Esophagus muscularis mucosa (tissue), 4 donors: ENCODE results near the gene SLC5A6. TPM values are rescaled to one million over a fixed set of nuclear protein-coding genes. Genes with fewer than 3 reads are reported as not detected.

Experiments
- DNase-seq: peaks from one replicate; pipeline ENCODE4 v3.0.0-alpha.2; 2017; ENCODE audit errors: extremely low spot score
- H3K27ac ChIP-seq, 4 donors: fragments of 200-600 bp; sonication (generic); replicated peaks in 1 of 4; 1 replicate in 3 of 4; 2 replicates in 1 of 4; pipeline ENCODE4 v1.5.1; 2016 to 2019; ENCODE audit warnings: mild to moderate bottlenecking in 1 of 4
- H3K27me3 ChIP-seq, 4 donors: fragments of 200-600 bp; sonication (generic); one replicate each; pipeline versions ENCODE4 v1.5.1 to v1.6.0; 2016 to 2019
- H3K36me3 ChIP-seq, 4 donors: fragments of 200-600 bp; sonication (generic); one replicate each; pipeline ENCODE4 v1.5.1; 2016 to 2019
- H3K4me1 ChIP-seq, 4 donors: fragments of 200-600 bp; sonication (generic); one replicate each; pipeline ENCODE4 v1.5.1; 2016 to 2019
- H3K4me3 ChIP-seq, 4 donors: fragments of 200-600 bp; sonication (generic); 1 replicate in 2 of 4; 2 replicates in 2 of 4; pipeline ENCODE4 v1.5.1; 2016 to 2019; ENCODE audit warnings: mild to moderate bottlenecking in 4 of 4, moderate library complexity in 1 of 4
- H3K9me3 ChIP-seq, 4 donors: fragments of 200-600 bp; sonication (generic); 1 replicate in 3 of 4; 2 replicates in 1 of 4; pipeline ENCODE4 v1.5.1; 2016 to 2019
- CTCF ChIP-seq, 3 experiments: fragments of 200-600 bp in 2 of 3; fragments of 450-650 bp in 1 of 3; sonication (generic) in 2 of 3; IDR thresholded peaks; one replicate each; pipeline ENCODE4 v1.5.1; 2017 to 2019; ENCODE audit warnings: antibody characterized with exemption in 3 of 3, mild to moderate bottlenecking in 2 of 3, moderate library complexity in 1 of 3
- EP300 ChIP-seq: sonication (generic); formaldehyde crosslinking; IDR thresholded peaks from one replicate; pipeline ENCODE4 v1.6.1; 2017; ENCODE audit warnings: antibody characterized with exemption
- POLR2A ChIP-seq: fragments of 450-650 bp; IDR thresholded peaks from one replicate; pipeline ENCODE4 v1.6.1; 2017; ENCODE audit warnings: antibody characterized with exemption, moderate library complexity, mild to moderate bottlenecking, low read depth
- POLR2AphosphoS5 ChIP-seq, 2 donors: sonication (generic); formaldehyde crosslinking; IDR thresholded peaks; one replicate each; pipeline ENCODE4 v1.6.1; 2017; ENCODE audit warnings: antibody characterized with exemption in 2 of 2
- WGBS: methylation state at CpG from one replicate; pipeline ENCODE4 v1.1.5; 2018; 5-methylcytosine and 5-hydroxymethylcytosine counted together
- intact Hi-C: fragments of 100-400 bp; cut with DNase I; formaldehyde crosslinking; loops from one replicate; pipeline ENCODE4 v1.15.1; 2023
- total RNA-seq, 4 donors: library from RNA; depleted of rRNA; stranded (reverse); fragments of >200 nt; gene quantifications; one replicate each; pipeline versions ENCODE4 v1.1.0 to v1.2.1, GENCODE V29; 2016

The SLC5A6 gene
- total RNA-seq, 4 donors from 2014 or later = 7.5 to 21.5 (median 13.6) TPM

- no peak for TF ChIP-seq EP300
- no peak for TF ChIP-seq POLR2AphosphoS5 (IDR thresholded peaks at IDR 0.05)
- no peak for TF ChIP-seq POLR2A
- TF ChIP-seq CTCF (IDR thresholded peaks at IDR 0.05) = no peak
- DNase-seq = no peak
- H3K27me3 ChIP-seq = peaks cover 0 to 3% (median 0%) of the 10 kb centered on the region in 4 donors
- H3K4me3 ChIP-seq = no peak overlapping the region
- no peaks in the 10 kb centered on the region for H3K9me3 ChIP-seq
- no peaks in the 10 kb centered on the region for H3K36me3 ChIP-seq
- 86% methylated on average over 9 of the region's 9 CpGs for WGBS
- no peak overlapping the region for H3K27ac ChIP-seq
- intact Hi-C loops = no loop called here
- H3K4me1 ChIP-seq = no peaks in the 10 kb centered on the region
These were observed 51.9 kb downstream of the SLC5A6 start for GRCh38 chr2:27160191-27160590.

- no peak for TF ChIP-seq EP300
- no peak for TF ChIP-seq POLR2AphosphoS5 (IDR thresholded peaks at IDR 0.05)
- no peak for TF ChIP-seq CTCF (IDR thresholded peaks at IDR 0.05)
- TF ChIP-seq POLR2A = no peak
- WGBS = 72% methylated on average over 6 of the region's 6 CpGs
- Histone ChIP-seq H3K36me3 (no peaks in the 10 kb centered on the region), H3K4me3 (no peak overlapping the region), H3K27ac (no peak overlapping the region), H3K27me3 (peaks cover 0 to 3% (median 0%) of the 10 kb centered on the region in 4 donors), H3K4me1 (no peaks in the 10 kb centered on the region), H3K9me3 (no peaks in the 10 kb centered on the region)
- intact Hi-C loops = no loop called here
- DNase-seq = no peak
These were observed 52.8 kb downstream of the SLC5A6 start for GRCh38 chr2:27159271-27159670.

- Histone ChIP-seq H3K4me3 (no peak overlapping the region), H3K4me1 (no peaks in the 10 kb centered on the region), H3K27me3 (peaks cover 0 to 3% (median 0%) of the 10 kb centered on the region in 4 donors), H3K36me3 (no peaks in the 10 kb centered on the region), H3K9me3 (no peaks in the 10 kb centered on the region), H3K27ac (no peak overlapping the region)
- intact Hi-C loops = no loop called here
- 74% methylated on average over 6 of the region's 6 CpGs for WGBS
- DNase-seq = no peak
- TF ChIP-seq EP300 = no peak
- TF ChIP-seq CTCF (IDR thresholded peaks at IDR 0.05) = no peak
- TF ChIP-seq POLR2A = no peak
- no peak for TF ChIP-seq POLR2AphosphoS5 (IDR thresholded peaks at IDR 0.05)
These were observed 53.6 kb downstream of the SLC5A6 start for GRCh38 chr2:27158468-27158867.

- Histone ChIP-seq H3K36me3 (no peaks in the 10 kb centered on the region), H3K4me3 (no peak overlapping the region), H3K9me3 (no peaks in the 10 kb centered on the region), H3K27ac (no peak overlapping the region), H3K27me3 (peaks cover 0 to 3% (median 0%) of the 10 kb centered on the region in 4 donors), H3K4me1 (no peaks in the 10 kb centered on the region)
- intact Hi-C loops = no loop called here
- DNase-seq = no peak
- TF ChIP-seq POLR2AphosphoS5 (IDR thresholded peaks at IDR 0.05) (no peak), EP300 (no peak), CTCF (IDR thresholded peaks at IDR 0.05) (no peak), POLR2A (no peak)
- WGBS = 85% methylated on average over 9 of the region's 9 CpGs
These were observed 57.0 kb downstream of the SLC5A6 start for GRCh38 chr2:27155069-27155520.

GRCh38 chr2:27154488-27154887 lies 57.6 kb downstream of the SLC5A6 start:
- intact Hi-C loops = no loop called here
- no peaks in the 10 kb centered on the region for H3K9me3 ChIP-seq
- WGBS = 67% methylated on average over 6 of the region's 6 CpGs
- TF ChIP-seq CTCF (IDR thresholded peaks at IDR 0.05) = no peak
- no peak for TF ChIP-seq POLR2AphosphoS5 (IDR thresholded peaks at IDR 0.05)
- TF ChIP-seq POLR2A = no peak
- no peak for TF ChIP-seq EP300
- H3K27me3 ChIP-seq = peaks cover 0 to 6% (median 0%) of the 10 kb centered on the region in 4 donors
- H3K4me1 ChIP-seq = no peaks in the 10 kb centered on the region
- no peak for DNase-seq
- H3K27ac ChIP-seq = no peak overlapping the region
- H3K36me3 ChIP-seq = no peaks in the 10 kb centered on the region
- H3K4me3 ChIP-seq = no peak overlapping the region
